HS-5 (cell line): ENCODE measurements around the gene TMEM252.
A peak's percentile ranks its signal among the peaks of the same experiment; 100 is the strongest.

ENCODE experiments used
- DNase-seq: peaks from one replicate; pipeline ENCODE4 v3.0.0-alpha.2; 2012; ENCODE audit warnings: low read depth

TMEM252 gene

DNA sequence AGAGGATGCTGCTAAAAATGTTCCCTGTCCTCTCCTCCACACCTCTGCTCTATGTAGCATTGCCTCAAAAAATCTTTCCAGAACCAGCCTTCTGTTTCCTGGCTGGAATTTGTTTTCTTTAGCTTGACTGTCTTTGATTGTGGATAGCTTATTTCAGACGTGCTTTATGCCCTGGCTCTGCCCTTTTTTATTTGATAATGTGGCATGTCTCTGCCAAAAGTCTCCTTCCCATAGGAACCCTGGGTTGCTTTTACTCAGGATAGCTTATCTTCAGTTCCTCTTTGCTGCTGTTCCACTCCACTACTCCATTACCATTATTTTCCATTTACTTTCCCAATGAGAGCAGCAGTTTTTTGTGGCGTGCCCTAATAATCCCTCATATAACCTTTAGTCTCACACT lies 885 bp upstream of the TMEM252 start:
- DNase-seq, result no peak

DNA sequence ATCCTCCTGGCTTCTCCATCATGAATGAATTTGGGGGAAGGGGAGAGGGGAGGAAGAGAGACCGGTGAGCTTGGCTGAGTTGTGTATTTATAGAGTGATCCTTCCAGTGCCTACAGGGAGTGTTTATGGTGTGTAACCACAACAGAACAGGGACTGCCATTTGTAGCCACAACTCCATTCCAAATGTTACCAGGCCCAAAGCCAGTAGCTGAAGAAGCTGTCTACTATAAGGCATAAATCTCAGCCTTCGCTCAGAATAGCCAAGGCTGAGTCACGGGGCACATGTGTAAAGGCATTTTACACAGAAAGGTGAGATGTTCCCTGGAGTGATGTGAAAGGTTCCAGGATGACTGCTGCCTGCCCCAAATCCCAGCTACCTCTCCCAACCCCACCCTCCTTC lies 2.5 kb downstream of the TMEM252 start:
- DNase-seq, result no peak

DNA sequence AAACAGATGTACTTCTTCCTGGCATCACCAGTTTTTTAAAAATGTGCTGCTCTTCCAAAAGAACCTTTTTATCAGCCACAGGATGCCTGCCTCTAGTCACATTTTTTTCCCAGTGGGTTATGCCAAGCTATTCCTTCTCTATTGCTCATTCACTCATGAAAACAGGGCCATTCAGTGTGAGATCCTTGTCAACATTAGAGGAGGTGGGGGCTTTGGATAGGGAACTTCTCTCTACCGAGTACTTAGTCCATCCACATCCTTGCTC lies 3.1 kb downstream of the TMEM252 start:
- DNase-seq, result no peak

DNA sequence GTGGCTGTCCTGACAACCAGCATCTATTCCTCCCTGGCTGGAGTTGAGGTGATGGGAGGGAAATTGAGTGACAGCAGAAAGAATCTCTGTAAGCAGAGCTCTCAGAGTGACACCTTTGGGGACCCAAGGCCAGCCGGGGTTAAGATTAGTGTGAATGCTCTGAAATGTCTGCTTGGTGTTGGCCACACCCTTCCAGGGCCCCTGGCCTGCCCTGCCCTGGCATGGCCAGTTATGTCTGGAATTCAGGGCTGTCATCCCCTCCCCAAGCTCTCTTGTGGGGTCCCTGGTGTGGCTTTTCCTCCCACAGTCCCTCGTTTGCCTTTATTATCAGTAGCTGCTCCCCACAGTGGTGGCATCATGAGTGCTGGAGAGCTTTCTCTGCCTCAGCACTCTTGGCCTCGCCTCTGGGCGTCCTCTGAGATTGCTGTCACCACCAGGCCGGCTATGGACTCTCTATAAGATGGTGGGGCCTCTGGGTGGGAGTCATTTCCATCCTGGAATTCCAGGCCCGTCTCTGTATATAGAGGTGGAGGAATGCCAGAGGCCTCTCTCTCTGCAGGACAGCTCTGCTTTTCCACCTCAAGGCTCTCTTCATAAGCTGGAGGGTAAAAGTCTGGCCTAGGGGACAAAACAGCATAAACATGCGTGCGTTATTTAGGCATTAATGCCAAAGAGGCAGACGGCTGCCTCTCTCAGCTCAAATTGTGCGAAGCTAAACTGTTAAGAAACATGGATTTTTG lies 3.6 kb downstream of the TMEM252 start:
- DNase-seq, result no peak

- no peak for DNase-seq
These were observed 7.0 kb downstream of the TMEM252 start for GRCh38 chr9:68533678-68534077.

- DNase-seq, result no peak
These were observed 8.6 kb downstream of the TMEM252 start for GRCh38 chr9:68532131-68532530.

- no peak for DNase-seq
These were observed 10.1 kb downstream of the TMEM252 start for GRCh38 chr9:68530618-68531017.

DNA sequence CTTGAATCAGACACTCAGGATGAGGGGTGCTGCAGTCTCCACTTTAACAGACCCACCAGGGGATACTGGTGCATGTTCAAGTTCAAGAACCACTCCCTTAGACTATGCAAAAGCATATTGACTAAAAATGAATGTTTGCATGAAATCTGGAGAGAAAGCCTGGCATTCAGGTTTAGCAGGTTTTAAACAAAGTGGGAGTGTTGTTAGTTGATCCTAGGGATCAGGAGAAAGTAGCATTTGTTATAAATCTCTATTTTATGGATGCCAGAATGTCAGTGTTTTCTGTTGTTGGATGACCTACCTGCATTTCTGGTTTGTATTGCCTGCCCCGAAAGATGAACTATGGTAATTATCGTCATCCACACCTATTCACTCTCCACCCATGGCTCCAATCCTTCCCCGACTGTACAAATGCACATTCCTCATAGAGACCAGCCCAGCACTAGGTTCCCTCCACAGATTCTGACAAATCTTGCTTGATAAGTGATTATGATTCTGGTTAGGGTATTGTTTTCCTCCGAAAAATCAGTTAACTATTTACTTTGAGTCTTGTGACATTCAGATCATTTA lies 17.2 kb downstream of the TMEM252 start:
- no peak for DNase-seq

- no peak for DNase-seq
These were observed 17.7 kb downstream of the TMEM252 start for GRCh38 chr9:68522954-68523353.

GRCh38 chr9:68522131-68522530 lies 18.6 kb downstream of the TMEM252 start:
- DNase-seq, result no peak

DNA sequence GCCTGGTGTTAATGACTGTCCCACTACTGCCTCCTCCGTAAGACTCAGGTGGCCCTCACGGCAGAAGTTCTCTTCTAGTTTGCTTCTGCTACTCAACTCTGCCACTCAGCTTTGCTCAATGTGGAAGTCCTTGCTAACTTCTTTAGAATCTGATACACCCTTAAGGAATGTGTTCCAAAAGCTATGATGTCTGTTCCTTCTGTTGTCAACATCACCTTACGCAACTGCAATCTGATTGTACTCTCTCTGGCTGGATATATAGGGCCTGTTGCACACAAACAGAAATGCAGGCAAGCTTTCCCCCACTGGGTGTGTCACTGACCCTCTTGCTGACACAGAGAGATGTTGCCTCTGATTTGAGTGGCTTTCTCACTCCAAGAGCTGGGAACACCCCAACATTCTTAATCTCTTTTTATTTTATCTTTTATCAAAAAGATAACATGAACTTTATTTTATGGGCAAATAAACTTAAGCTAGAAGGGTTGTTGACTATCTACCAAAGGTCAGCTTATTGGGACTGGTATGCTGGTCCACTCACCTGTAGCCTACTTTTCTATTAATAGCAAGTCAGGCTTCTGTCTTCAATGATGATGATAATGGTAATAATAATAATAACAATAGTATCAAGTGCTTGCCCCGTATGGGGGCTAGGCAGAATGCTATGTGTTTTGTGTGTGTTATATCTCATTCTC lies 25.2 kb downstream of the TMEM252 start:
- DNase-seq, result peak; percentile 73

DNA sequence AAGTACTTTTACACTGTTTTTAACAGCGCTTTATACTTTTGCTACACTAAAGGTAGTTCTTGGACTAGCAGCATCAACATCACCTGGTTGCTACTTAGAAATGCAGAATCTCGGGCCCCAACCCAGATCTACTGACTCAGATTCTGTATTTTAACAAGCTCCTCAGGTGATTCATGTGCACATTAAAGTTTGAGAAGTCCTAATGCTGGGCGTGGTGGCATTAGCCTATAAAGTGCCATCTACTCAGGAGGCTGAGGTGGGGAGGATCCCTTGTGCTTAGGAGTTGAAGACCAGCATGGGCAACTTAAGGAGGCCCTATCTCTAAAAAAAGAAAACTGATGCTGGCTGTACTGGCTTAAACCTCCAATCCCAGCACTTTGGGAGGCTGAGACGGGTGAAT lies 26.7 kb downstream of the TMEM252 start:
- DNase-seq, result no peak

GRCh38 chr9:68513385-68513784 lies 27.3 kb downstream of the TMEM252 start:
- DNase-seq, result no peak

DNA sequence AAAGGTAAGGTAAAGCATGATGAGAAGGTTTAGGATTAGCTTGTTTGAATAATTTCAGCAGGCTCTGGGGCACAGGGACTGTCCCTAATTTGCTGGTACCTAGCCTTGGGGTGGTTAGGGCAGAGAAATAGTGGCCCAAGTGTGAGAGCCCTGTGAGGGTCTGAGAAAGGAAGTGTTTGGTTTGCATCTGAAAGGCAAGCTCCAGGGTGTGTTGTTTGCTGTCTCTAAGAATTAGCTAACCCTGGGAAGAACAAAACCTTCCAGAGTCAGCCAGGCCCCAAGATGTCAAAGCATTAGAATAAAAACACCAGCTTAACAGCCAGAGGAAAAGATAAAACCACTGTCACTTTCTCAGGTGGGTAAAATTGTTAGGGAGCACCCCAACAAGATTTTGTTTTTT lies 31.0 kb downstream of the TMEM252 start:
- DNase-seq, result no peak

DNA sequence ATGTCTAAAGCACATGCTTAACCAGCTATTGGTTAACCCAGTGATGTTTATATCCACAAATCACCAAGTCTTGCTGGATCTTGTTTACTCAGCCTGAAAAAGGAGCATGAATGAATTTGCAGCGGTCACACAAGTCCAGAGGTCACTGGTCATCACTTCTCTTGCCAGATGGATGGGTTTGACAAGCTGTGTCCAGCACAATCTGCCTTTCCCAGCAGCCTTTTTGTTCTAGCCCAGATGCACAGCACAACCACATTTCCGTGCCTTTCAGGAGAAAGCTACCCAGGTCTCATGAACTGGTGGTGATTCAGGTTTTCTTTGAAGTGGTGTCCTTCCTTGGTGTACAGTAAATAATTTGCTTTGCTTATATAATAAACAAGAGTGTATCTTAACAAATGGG lies 32.1 kb downstream of the TMEM252 start:
- no peak for DNase-seq

- no peak for DNase-seq
These were observed 32.9 kb downstream of the TMEM252 start for GRCh38 chr9:68507806-68508145.

GRCh38 chr9:68507130-68507805 lies 33.4 kb downstream of the TMEM252 start:
- DNase-seq, result no peak

DNA sequence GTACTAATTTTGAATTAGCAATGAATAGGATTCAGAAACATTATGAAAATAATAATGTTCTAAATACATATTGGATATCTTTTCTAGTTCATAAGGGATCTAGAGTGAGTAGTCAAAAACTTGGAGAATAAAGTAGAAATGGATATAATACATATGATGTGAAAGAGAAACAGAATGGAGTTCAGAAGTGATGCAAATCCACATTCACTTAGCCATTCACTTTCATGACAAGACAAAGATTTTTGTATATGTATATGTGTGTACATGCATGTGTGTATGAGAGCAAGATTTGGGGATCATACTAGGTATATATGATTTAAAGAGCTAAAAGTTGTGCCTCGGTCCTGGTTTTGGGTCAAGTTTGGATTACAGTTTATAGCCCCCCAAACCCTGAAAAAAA lies 34.1 kb downstream of the TMEM252 start:
- DNase-seq, result no peak

- DNase-seq, result no peak
These were observed 34.8 kb downstream of the TMEM252 start for GRCh38 chr9:68505681-68506409.

GRCh38 chr9:68502279-68502678 lies 38.4 kb downstream of the TMEM252 start:
- no peak for DNase-seq

DNA sequence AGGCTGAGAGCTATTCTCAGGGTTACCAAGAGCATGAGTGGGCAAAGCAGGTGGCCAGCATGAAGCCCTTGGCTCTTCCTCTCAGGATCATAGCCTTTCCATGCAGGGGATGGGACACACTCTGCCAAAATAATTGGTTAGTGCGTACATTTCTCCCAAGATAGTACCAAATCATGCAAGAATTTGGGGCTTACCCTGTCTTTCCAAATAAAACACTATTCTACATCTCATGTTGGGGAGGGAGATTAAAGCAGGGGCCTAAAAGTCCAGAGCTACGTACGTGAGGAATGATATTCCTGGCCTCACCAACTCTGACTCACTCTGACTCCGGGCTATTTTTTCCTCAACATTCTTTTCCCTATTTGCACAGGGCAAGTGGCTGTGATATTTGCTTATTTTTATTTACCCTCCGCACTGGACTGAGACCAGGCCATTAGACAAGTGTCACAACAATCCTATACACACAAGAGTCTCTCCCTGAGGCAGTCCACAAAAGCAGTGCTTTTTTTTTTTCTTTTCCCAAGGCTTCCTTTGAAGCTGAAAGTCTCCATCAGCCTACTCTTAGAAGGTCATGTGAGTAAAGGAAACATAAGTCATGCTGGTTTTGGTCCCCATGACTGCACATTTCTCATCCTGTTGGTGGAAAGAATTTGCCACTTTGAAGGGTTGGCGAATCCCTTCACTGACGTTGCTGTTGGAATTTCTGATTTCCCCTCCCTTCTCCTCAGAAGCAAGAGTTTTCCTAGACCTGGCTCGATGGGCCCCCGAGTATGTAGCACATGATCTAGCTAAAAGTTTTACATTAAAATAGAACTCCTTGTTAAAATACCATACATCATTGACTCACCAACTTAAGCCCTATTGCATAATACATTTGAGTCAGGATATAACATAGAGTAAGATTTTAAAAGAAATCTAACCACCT lies 40.0 kb downstream of the TMEM252 start:
- peak; percentile 62 for DNase-seq

- DNase-seq, result no peak
These were observed 41.9 kb downstream of the TMEM252 start for GRCh38 chr9:68498816-68499215.
